Stimulated activated CD4-positive, alpha-beta T cell treated with anti-CD3 and anti-CD28 coated beads, TNF-alpha, amount 100 ng/mL, for 24 hours (primary cell): ENCODE results near the gene PLCH1.

Experiments
- DNase-seq, 3 experiments: peaks; one replicate each; pipeline ENCODE4 v3.0.0-alpha.2; 2020; ENCODE audit warnings: low read depth in 3 of 3

The PLCH1 gene

DNA sequence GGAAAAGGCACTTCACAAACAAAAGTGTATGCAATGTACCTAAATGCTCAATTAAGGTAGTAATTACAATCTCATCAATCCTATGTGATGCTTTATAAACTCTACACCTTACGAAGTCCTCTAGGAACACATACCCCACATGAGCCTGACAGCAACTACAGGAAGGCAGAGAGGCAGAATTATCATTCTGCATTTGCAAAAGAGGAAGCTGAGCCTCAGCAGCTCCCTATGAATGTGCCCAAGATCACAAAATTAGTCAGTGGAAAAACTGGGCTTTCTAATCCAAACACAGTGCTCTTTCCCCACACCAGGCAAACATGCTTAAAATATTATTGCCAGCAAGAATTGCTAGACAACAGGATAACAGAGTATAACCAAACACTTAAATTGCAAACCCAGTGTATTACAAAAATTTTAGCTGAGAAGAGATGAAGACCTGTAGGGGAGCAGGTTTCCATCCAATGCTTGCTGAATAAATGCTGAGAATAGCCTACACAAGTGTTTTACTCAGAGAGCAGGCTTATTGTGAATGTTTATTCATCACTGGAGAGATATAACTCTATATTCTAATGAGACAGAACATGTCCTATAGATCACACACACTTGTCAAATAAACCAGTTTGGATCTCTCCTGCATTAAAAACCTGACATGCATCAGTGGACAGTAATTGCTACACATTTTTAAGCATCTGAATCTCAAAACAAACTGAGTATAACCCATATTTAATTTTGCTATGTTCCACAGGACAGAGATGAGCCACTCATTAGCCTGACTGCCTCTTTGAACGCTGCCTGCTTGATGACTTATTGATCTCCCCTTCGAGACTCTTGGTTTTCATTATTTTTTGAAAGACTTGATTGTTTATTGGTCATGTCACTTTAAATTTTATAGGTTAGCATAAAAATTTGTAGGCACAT, 62.2 kb downstream of the PLCH1 start:
- DNase-seq, result no peak

GRCh38 chr3:155676252-155676981, 68.5 kb downstream of the PLCH1 start:
- no peak for DNase-seq

- DNase-seq, result no peak
Measured at GRCh38 chr3:155675094-155675493, 69.8 kb downstream of the PLCH1 start.

- DNase-seq, result no peak
Measured at GRCh38 chr3:155673421-155673820, 71.5 kb downstream of the PLCH1 start.

- no peak for DNase-seq
Measured at GRCh38 chr3:155670335-155670734, 74.5 kb downstream of the PLCH1 start.

DNA sequence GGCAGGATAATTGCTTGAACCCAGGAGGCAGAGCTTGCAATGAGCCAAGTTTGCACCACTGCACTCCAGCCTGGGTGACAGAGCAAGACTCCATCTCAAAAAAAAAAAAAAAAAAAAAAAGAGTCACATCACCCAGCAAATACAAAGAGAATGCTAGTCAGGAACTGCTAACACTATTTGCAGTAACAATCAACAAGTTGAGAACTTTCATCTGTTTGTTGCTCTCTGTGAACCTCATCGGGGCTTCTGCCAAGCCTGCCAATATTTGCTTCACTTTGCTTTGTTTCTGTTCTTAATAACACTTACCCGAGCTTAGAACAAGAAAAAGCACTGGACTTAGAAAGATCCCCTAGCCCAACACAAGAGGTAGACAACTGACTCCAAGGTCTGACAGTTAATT, 76.9 kb downstream of the PLCH1 start:
- no peak for DNase-seq

- no peak for DNase-seq
Measured at GRCh38 chr3:155664925-155665695, 79.8 kb downstream of the PLCH1 start.

- no peak for DNase-seq
Measured at GRCh38 chr3:155663467-155664212, 81.2 kb downstream of the PLCH1 start.

- DNase-seq, result no peak
Measured at GRCh38 chr3:155661760-155662159, 83.1 kb downstream of the PLCH1 start.

GRCh38 chr3:155661042-155661441, 83.8 kb downstream of the PLCH1 start:
- DNase-seq, result no peak

DNA sequence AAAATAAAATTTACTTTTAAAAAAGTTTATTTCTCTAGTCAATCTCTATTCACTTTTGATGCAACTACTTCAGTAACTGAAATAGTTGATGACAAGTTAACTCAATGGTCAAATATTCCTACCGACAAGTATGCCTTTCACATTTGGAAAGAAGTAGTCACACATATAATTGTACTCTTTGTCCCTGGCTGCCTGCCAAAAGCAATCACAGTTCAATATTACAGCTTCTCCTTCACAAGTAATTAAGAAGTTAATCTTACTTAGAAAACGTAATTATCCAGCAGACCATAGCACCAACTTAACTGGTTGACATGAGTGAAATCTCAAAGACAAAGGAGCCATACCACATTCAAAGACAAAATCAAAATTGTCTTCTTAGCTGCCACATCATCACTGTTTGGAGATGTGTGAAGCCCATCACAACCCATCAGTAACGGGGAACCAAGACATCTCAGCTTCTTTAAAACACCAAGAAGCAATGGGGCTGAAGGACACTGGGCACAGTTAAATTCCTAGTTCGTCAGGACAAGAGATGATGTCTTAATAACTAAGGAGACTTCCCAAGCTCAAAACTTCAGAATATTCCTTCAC, 86.1 kb downstream of the PLCH1 start:
- no peak for DNase-seq

DNA sequence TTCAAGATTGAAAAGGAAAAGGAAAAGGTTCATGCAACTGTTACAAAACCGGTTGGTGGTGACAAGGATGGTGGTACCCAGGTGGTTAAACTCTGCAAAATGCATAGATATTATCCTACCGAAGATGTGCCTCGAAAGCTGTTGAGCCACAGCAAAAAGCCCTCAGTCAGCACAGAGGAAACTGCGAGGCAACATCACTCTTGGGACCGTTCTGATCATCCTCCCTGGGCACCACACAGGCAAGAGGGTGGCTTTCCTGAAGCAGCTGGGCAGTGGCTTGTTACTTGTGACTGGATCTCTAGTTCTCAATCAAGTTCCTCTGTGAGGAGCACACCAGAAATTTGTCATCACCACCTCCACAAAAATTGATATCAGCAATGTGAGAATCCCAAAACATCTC, 86.9 kb downstream of the PLCH1 start:
- DNase-seq, result no peak

- DNase-seq, result no peak
Measured at GRCh38 chr3:155657161-155657560, 87.7 kb downstream of the PLCH1 start.

GRCh38 chr3:155656466-155656865, 88.4 kb downstream of the PLCH1 start:
- no peak for DNase-seq

DNA sequence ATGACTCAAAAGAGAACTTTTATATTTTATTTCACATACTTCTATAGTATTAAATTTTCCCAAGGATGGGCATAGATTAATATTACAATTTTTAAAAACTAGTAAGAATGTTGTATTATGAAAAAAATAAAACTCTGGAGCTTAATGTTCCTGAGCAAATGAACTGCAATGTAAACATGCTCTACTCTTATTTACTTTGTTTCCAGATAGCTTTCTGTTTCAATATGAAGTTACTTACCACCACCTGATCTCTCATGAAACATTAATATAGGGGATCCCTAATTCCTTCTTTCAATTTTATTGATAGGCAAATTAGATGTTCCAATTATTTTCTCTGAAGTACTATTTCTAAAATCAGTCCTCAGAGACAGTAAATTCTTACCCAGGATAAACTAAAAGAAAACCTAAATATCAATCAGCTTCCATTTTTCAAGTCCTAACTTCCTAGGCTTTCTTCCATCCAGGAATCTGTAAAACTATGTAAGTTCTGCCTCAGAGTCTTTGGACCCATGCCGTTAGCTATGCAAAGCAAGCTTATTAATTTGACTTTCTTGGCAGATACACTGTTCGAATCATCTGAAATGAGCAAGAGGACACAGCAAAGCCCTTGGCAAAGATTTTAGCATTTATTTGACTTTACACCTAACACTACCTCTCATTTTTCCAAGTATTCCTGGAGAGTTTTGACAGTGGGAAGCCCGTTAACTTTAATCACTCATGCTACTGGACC, 93.2 kb downstream of the PLCH1 start:
- no peak for DNase-seq

GRCh38 chr3:155648013-155648591, 96.8 kb downstream of the PLCH1 start:
- DNase-seq, result no peak

DNA sequence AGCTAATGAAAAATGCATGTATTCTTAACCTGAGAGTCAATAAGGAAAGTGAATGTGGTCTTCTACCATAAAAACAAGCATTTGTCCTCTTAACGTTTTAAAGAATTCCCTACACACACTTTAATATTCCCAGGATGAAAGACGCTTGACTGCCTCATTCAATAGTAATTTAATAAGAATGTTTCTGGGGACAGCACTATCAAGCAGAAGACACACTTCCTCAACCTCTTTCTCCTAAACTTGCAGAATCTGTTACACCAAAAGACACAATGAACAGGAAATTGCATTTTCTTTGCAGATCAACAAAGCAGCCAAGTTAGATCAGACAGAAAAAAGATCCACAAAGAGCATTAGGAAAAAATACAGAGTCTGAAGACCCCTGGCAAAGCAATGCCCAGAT, 97.7 kb downstream of the PLCH1 start:
- DNase-seq, result no peak

- no peak for DNase-seq
Measured at GRCh38 chr3:155646669-155647068, 98.2 kb downstream of the PLCH1 start.

DNA sequence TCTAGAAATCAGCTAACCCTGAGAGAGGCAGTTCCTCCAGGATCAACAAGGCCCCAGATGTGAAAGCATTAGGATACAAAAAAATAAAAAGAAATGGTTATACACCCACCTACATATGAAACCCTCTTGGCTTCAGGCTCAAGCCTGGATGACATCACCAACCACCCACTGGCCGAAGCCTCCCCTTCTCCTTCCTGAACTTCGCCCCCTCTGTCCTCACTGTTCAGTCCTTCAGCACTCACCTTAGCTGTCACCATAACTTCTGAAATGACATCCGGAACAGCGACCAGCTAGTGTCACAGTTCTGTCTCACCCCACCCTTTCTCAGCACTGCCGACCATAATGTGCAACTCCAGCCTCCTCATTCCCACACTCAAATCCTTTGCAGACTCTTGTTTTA, 98.7 kb downstream of the PLCH1 start:
- DNase-seq, result no peak

DNA sequence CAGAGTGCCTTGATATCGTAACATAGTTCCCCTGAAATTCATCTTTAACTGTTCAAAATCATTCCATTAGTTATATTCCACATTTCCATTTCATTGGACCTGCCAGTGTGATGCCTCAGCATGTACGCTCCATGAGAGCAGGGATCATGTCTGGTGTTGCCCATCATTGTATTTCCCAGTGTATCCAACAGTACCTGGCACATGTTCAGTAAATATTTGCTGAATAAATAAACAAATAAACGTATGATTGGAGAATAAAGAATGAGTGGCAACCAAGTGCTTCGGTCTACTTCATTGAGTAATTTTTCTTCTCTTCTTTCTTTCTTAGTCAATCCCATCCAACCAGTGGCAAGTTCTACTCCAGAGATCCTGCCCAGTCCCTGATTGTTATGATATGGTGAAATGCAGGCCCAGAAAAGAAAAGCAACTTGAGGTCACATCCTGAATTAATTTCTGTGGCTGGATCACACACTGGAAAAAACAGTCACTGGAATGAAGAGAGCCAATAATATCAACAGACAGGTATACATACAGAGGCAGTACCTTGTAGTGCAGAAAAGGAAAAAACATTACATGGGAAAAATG, 101.2 kb downstream of the PLCH1 start:
- no peak for DNase-seq
